ENCODE results near the gene PIK3R5. TPM values are rescaled to one million over a fixed set of nuclear protein-coding genes. Genes with fewer than 3 reads are reported as not detected.

The PIK3R5 gene
- total and polyA plus RNA-seq, 2 donors (not counting 1 experiment from before 2014, with no cell fraction given) = 63.1 to 70.0 TPM

DNA sequence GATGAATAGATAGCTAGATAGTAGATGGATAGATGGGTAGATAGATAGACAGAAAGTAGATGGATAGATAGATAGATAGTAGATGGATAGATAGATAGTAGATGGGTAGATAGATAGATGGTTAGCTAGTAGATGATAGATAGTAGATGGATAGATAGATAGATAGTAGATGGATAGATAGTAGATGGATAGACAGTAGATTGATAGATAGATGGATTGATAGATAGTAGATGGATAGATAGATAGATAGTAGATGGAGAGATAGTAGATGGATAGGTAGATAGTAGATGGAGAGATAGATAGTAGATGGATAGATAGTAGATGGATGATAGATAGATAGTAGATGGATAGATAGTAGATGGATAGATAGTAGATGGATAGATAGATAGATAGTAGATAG is 40.4 kb downstream of the PIK3R5 start:
- no peak for DNase-seq
- TF ChIP-seq EZH2 (IDR thresholded peaks at IDR 0.05; ENCODE audit: borderline replicate concordance, insufficient read depth, low read depth, low read length, poor library complexity, severe bottlenecking) = no peak
- TF ChIP-seq, protein P1, sequence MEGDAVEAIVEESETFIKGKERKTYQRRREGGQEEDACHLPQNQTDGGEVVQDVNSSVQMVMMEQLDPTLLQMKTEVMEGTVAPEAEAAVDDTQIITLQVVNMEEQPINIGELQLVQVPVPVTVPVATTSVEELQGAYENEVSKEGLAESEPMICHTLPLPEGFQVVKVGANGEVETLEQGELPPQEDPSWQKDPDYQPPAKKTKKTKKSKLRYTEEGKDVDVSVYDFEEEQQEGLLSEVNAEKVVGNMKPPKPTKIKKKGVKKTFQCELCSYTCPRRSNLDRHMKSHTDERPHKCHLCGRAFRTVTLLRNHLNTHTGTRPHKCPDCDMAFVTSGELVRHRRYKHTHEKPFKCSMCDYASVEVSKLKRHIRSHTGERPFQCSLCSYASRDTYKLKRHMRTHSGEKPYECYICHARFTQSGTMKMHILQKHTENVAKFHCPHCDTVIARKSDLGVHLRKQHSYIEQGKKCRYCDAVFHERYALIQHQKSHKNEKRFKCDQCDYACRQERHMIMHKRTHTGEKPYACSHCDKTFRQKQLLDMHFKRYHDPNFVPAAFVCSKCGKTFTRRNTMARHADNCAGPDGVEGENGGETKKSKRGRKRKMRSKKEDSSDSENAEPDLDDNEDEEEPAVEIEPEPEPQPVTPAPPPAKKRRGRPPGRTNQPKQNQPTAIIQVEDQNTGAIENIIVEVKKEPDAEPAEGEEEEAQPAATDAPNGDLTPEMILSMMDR (IDR thresholded peaks at IDR 0.05) = no peak
- no peak overlapping the region for H3K9ac ChIP-seq (ENCODE audit: low read length)
- no peak overlapping the region for H3K4me3 ChIP-seq (ENCODE audit: control extremely low read depth in 1 of 5, extremely low read depth in 1 of 5, insufficient read depth in 1 of 5, low read depth in 2 of 5, low read length in 4 of 5)
- no peak overlapping the region for H3K27ac ChIP-seq (ENCODE audit: low read length in 2 of 2)
- Mint-ChIP-seq H3K4me1 (peaks cover 11% of the 10 kb centered on the region), H3K27me3 (no peaks in the 10 kb centered on the region), H3K27ac (no peak overlapping the region), H3K9me3 (ENCODE audit: insufficient read depth) (peaks cover 12% of the 10 kb centered on the region), H3K4me3 (no peak overlapping the region)
- peaks cover 0 to 3% of the 10 kb centered on the region in 2 donors for H3K4me1 ChIP-seq (ENCODE audit: control insufficient read depth in 2 of 2, insufficient read depth in 2 of 2, low read length in 2 of 2)
- ATAC-seq (ENCODE audit: low read depth) = no peak
- peaks cover 3 to 35% (median 13%) of the 10 kb centered on the region in 3 donors for H3K9me3 ChIP-seq (ENCODE audit: control extremely low read depth in 1 of 3, control insufficient read depth in 2 of 3, insufficient read depth in 1 of 3, low read length in 2 of 3)
- no peak overlapping the region for H3K4me2 ChIP-seq (replicated peaks; ENCODE audit: low read depth, low read length, poor library complexity, severe bottlenecking)
- no peaks in the 10 kb centered on the region for H3K27me3 ChIP-seq (replicated peaks in 1 of 4; ENCODE audit: control extremely low read depth in 1 of 4, control insufficient read depth in 3 of 4, insufficient read depth in 4 of 4, low read length in 3 of 4)
- ChIA-PET CTCF (no interaction called here), POLR2A (no interaction called here)
- H3K36me3 ChIP-seq (replicated peaks in 1 of 2; ENCODE audit: control extremely low read depth in 1 of 2, control insufficient read depth in 1 of 2, extremely low read depth in 1 of 2, insufficient read depth in 2 of 2, low read length in 1 of 2) = peaks cover 0 to 10% of the 10 kb centered on the region in 2 experiments
- intact Hi-C loops (cut with micrococcal nuclease) = no loop called here
- peaks cover 82% of the 10 kb centered on the region for H3K79me2 ChIP-seq (ENCODE audit: control insufficient read depth, insufficient read depth, low read length)
- peaks cover 43% of the 10 kb centered on the region for H4K20me1 ChIP-seq (ENCODE audit: control insufficient read depth, insufficient read depth, low read length, poor library complexity, severe bottlenecking)
- no peak overlapping the region for H2AFZ ChIP-seq (ENCODE audit: insufficient read depth, low read depth, low read length, poor library complexity, severe bottlenecking)

DNA sequence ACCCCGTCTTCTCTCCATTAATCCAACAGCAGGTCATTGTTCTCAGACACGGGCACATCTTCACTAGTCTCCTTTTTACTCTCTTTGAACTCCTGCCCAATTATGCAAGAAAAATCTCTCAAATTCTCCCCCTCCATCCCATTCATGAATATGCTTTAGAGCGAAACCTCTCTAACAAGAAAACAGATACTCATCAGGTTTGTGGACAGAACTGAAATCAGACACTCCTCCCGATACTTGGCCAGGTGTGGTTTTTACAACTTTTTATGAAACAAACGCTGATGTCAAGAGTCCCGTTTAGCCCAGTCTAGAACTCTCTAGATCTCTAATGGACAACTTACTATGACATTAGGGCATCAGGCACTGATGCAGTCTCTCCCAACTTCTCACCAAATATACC is 40.9 kb downstream of the PIK3R5 start:
- Histone ChIP-seq H4K20me1 (ENCODE audit: control insufficient read depth, insufficient read depth, low read length, poor library complexity, severe bottlenecking) (peaks cover 45% of the 10 kb centered on the region), H3K4me3 (ENCODE audit: control extremely low read depth in 1 of 5, extremely low read depth in 1 of 5, insufficient read depth in 1 of 5, low read depth in 2 of 5, low read length in 4 of 5) (no peak overlapping the region), H3K27ac (ENCODE audit: low read length in 2 of 2) (no peak overlapping the region), H3K4me2 (replicated peaks; ENCODE audit: low read depth, low read length, poor library complexity, severe bottlenecking) (no peak overlapping the region), H3K9ac (ENCODE audit: low read length) (no peak overlapping the region), H3K27me3 (replicated peaks in 1 of 4; ENCODE audit: control extremely low read depth in 1 of 4, control insufficient read depth in 3 of 4, insufficient read depth in 4 of 4, low read length in 3 of 4) (no peaks in the 10 kb centered on the region), H3K36me3 (replicated peaks in 1 of 2; ENCODE audit: control extremely low read depth in 1 of 2, control insufficient read depth in 1 of 2, extremely low read depth in 1 of 2, insufficient read depth in 2 of 2, low read length in 1 of 2) (peaks cover 0 to 10% of the 10 kb centered on the region in 2 experiments), H3K4me1 (ENCODE audit: control insufficient read depth in 2 of 2, insufficient read depth in 2 of 2, low read length in 2 of 2) (peaks cover 0 to 3% of the 10 kb centered on the region in 2 donors), H3K9me3 (ENCODE audit: control extremely low read depth in 1 of 3, control insufficient read depth in 2 of 3, insufficient read depth in 1 of 3, low read length in 2 of 3) (peaks cover 3 to 30% (median 13%) of the 10 kb centered on the region in 3 donors), H2AFZ (ENCODE audit: insufficient read depth, low read depth, low read length, poor library complexity, severe bottlenecking) (no peak overlapping the region), H3K79me2 (ENCODE audit: control insufficient read depth, insufficient read depth, low read length) (peaks cover 82% of the 10 kb centered on the region)
- CTCF ChIA-PET = no interaction called here
- H3K4me1 Mint-ChIP-seq = peaks cover 12% of the 10 kb centered on the region
- H3K4me3 Mint-ChIP-seq = no peak overlapping the region
- POLR2A ChIA-PET = no interaction called here
- DNase-seq (no peak), ATAC-seq (ENCODE audit: low read depth) (no peak)
- TF ChIP-seq, protein P1 (IDR thresholded peaks at IDR 0.05) = no peak
- no peak for TF ChIP-seq EZH2 (IDR thresholded peaks at IDR 0.05; ENCODE audit: borderline replicate concordance, insufficient read depth, low read depth, low read length, poor library complexity, severe bottlenecking)
- H3K9me3 Mint-ChIP-seq (ENCODE audit: insufficient read depth) = peaks cover 7% of the 10 kb centered on the region
- no peaks in the 10 kb centered on the region for H3K27me3 Mint-ChIP-seq
- WGBS (ENCODE audit: insufficient coverage) = 78% methylated on average over 4 of the region's 6 CpGs
- H3K27ac Mint-ChIP-seq = no peak overlapping the region
- intact Hi-C loops (cut with micrococcal nuclease) = no loop called here

All from B cell (primary cell).